ENCODE measurements around the gene FKBP5. TPM values are rescaled to one million over a fixed set of nuclear protein-coding genes. Genes with fewer than 3 reads are reported as not detected.
"Not testable (repeated sequence)": the region's sequence is repeated elsewhere in the genome, so short reads cannot be mapped to it uniquely, and the experiment has no call there.

Gene FKBP5
- total and polyA plus RNA-seq, 2 donors from 2014 or later, result 45.6 to 267 TPM

DNA sequence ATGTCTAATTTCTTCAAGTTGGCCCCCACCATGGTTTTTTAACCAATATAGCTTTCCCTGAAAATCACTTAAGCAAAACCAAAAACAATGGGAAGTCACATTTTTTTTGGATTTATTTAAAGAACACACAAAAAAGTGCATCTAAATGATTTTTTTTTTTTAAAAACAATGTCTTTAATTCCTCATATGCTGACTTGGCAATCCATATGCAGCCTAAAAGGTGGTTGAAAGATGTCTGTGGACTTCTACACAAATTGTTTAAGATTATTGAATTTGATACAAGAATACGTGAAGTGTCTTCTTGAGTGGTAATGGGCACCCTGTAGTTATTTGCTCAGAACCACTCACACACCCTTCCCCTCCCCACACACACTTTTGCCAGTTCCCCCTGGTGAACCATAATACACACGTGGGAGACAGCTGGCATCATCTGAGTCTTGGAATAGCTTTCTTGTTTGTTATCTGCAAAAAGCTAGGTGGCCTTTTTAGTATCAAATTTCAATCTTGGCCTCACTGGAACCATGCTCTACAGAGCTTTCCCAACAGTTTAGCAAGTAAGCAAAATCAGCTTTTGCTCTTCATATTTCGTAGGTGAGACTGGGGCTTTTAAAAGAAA is 115.1 kb downstream of the FKBP5 start:
- FAIRE-seq, result no peak
- intact Hi-C loops (cut with DNase I), result no loop called here
- Histone ChIP-seq H3K9me3 (ENCODE audit: control insufficient read depth in 2 of 3, insufficient read depth in 1 of 3, low read length in 3 of 3) (no peaks in the 10 kb centered on the region), H3K4me3 (ENCODE audit: low read length in 3 of 3) (no peak overlapping the region), H3K9ac (ENCODE audit: low read length in 3 of 3) (no peak overlapping the region), H3K36me3 (ENCODE audit: control insufficient read depth in 2 of 3, insufficient read depth in 3 of 3, low read length in 3 of 3) (peaks cover 0 to 35% (median 23%) of the 10 kb centered on the region in 3 donors), H3K4me1 (ENCODE audit: control insufficient read depth in 2 of 3, insufficient read depth in 2 of 3, low read depth in 1 of 3, low read length in 3 of 3) (no peaks in the 10 kb centered on the region), H3K27me3 (ENCODE audit: control insufficient read depth, insufficient read depth, low read length) (no peaks in the 10 kb centered on the region), H3K27ac (ENCODE audit: low read depth in 2 of 2, low read length in 2 of 2) (no peak overlapping the region)
- DNase-seq, result peak in 1 of 5 donors; percentile 4
- TF ChIP-seq CTCF (IDR thresholded peaks at IDR 0.05; ENCODE audit: borderline replicate concordance, extremely low read depth, insufficient read depth), result no peak

GRCh38 chr6:35570885-35571330 is 117.8 kb downstream of the FKBP5 start:
- H3K27me3 ChIP-seq (ENCODE audit: control insufficient read depth, insufficient read depth, low read length); FAIRE-seq; H3K9ac ChIP-seq (ENCODE audit: low read length in 3 of 3); H3K4me3 ChIP-seq (ENCODE audit: low read length in 3 of 3); H3K4me1 ChIP-seq (ENCODE audit: control insufficient read depth in 2 of 3, insufficient read depth in 2 of 3, low read depth in 1 of 3, low read length in 3 of 3); DNase-seq; H3K27ac ChIP-seq (ENCODE audit: low read depth in 2 of 2, low read length in 2 of 2); intact Hi-C loops (cut with DNase I); H3K9me3 ChIP-seq (ENCODE audit: control insufficient read depth in 2 of 3, insufficient read depth in 1 of 3, low read length in 3 of 3): not testable (repeated sequence)
- H3K36me3 ChIP-seq (ENCODE audit: control insufficient read depth in 2 of 3, insufficient read depth in 3 of 3, low read length in 3 of 3), result peaks cover 0 to 23% (median 14%) of the 10 kb centered on the region in 3 donors

DNA sequence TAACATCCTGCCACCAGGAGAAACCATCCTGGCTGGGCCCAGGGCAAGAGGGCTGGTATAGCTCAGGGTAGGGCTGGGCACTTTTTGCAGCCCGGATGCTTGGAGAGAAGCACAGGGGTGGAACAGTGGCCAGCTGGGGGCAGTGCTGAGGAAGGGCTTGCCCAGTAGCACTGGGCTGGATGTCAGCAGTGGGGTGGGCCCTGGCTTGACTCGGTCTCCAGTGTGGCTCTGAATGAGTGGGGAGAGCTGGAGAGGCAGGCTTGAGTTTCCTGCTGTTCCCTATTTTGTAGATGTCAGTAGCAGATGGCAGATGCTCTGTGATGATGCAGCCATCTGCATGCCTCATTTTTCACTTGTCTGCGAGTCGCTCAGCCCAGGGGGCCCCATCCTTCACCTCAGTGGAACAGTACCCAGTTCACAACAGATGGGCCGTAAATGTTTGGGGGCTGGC is 119.7 kb downstream of the FKBP5 start:
- H3K4me3 ChIP-seq (ENCODE audit: low read length in 3 of 3), result no peak overlapping the region
- peak in 2 of 5 donors; percentile 6 to 78 for DNase-seq
- no peak overlapping the region for H3K9ac ChIP-seq (ENCODE audit: low read length in 3 of 3)
- intact Hi-C loops (cut with DNase I), result no loop called here
- H3K27ac ChIP-seq (ENCODE audit: low read depth in 2 of 2, low read length in 2 of 2), result no peak overlapping the region
- no peak for FAIRE-seq
- H3K4me1 ChIP-seq (ENCODE audit: control insufficient read depth in 2 of 3, insufficient read depth in 2 of 3, low read depth in 1 of 3, low read length in 3 of 3), result no peaks in the 10 kb centered on the region
- no peaks in the 10 kb centered on the region for H3K27me3 ChIP-seq (ENCODE audit: control insufficient read depth, insufficient read depth, low read length)
- peaks cover 0 to 6% (median 3%) of the 10 kb centered on the region in 3 donors for H3K36me3 ChIP-seq (ENCODE audit: control insufficient read depth in 2 of 3, insufficient read depth in 3 of 3, low read length in 3 of 3)
- no peaks in the 10 kb centered on the region for H3K9me3 ChIP-seq (ENCODE audit: control insufficient read depth in 2 of 3, insufficient read depth in 1 of 3, low read length in 3 of 3)
- peak; percentile 27 for TF ChIP-seq CTCF (IDR thresholded peaks at IDR 0.05; ENCODE audit: borderline replicate concordance, extremely low read depth, insufficient read depth)

DNA sequence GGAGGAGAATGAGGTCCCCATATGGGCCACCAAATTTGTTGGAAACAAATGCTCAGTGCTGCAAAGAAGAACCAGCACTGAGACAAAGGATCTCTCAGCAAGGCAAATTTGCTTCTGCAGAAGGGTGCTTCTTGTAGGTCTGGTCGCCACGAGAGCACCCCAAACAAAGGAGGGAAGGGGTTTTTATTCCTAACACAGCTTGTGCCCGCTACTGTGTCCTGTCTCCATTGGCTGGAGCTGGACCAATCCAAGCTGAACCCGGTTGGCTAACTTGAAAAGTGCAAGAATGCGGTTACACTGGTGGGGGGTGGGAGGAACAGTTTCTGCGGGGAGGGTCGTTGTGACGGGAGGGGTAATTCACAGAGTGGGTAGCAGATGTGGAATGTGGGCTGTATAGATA is 121.9 kb downstream of the FKBP5 start:
- Histone ChIP-seq H3K4me1 (ENCODE audit: control insufficient read depth in 2 of 3, insufficient read depth in 2 of 3, low read depth in 1 of 3, low read length in 3 of 3) (no peaks in the 10 kb centered on the region), H3K36me3 (ENCODE audit: control insufficient read depth in 2 of 3, insufficient read depth in 3 of 3, low read length in 3 of 3) (no peaks in the 10 kb centered on the region), H3K9me3 (ENCODE audit: control insufficient read depth in 2 of 3, insufficient read depth in 1 of 3, low read length in 3 of 3) (no peaks in the 10 kb centered on the region), H3K27me3 (ENCODE audit: control insufficient read depth, insufficient read depth, low read length) (no peaks in the 10 kb centered on the region), H3K4me3 (ENCODE audit: low read length in 3 of 3) (no peak overlapping the region), H3K9ac (ENCODE audit: low read length in 3 of 3) (no peak overlapping the region), H3K27ac (ENCODE audit: low read depth in 2 of 2, low read length in 2 of 2) (no peak overlapping the region)
- no peak for FAIRE-seq
- DNase-seq, result no peak
- intact Hi-C loops (cut with DNase I), result no loop called here
- TF ChIP-seq CTCF (IDR thresholded peaks at IDR 0.05; ENCODE audit: borderline replicate concordance, extremely low read depth, insufficient read depth), result no peak

All from kidney (tissue), 14 donors.